ENCODE data around the gene BLCAP. TPM values are rescaled to one million over a fixed set of nuclear protein-coding genes. Genes with fewer than 3 reads are reported as not detected.

Gene BLCAP
- total RNA-seq, 1 donor = 35.9 TPM

DNA sequence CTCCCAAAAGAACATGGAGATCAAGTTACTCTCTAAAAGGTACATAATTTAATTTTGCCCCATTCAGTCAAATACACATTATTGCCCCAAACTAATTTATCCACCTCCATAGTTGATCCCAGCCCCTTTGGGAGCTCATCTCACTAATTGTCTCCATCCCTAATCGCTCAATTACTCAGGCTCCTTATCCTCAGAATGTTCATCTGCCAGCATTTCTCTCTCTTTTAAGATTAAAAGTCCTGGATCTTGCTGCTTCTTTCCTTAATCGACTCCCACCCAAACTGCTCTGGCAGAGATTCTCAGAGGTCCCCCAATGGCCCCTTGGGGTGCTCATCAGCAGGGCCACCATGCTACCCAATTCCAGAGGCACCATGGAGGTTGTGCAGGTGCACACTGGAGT is 25.0 kb downstream of the BLCAP start:
- no peak overlapping the region for H3K4me3 ChIP-seq (ENCODE audit: low read depth, low read length)
- no peak for DNase-seq (ENCODE audit: low read depth)
- no peak for TF ChIP-seq CTCF (IDR thresholded peaks at IDR 0.05; ENCODE audit: insufficient read depth, low read length)

DNA sequence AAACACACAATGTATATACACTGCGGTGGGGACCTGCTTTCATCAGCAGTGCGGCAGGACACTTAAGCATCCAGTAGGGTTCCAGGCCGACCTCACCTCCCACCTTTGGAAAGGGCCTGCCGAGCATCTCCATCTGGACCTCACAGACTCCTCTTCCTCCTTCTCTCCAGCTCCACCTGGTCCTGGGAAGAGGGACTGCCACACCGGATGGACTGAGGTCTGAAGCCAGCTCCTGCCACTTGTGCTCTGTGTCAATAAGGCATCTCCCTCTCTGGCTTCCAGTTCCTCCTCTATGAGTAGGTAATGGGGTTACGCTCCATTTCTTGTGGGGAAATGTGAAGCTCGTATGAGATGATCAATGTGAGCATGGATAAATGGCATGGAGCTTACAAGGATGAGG is 25.7 kb downstream of the BLCAP start:
- TF ChIP-seq CTCF (IDR thresholded peaks at IDR 0.05; ENCODE audit: insufficient read depth, low read length) = no peak
- DNase-seq (ENCODE audit: low read depth) = no peak
- H3K4me3 ChIP-seq (ENCODE audit: low read depth, low read length) = no peak overlapping the region

DNA sequence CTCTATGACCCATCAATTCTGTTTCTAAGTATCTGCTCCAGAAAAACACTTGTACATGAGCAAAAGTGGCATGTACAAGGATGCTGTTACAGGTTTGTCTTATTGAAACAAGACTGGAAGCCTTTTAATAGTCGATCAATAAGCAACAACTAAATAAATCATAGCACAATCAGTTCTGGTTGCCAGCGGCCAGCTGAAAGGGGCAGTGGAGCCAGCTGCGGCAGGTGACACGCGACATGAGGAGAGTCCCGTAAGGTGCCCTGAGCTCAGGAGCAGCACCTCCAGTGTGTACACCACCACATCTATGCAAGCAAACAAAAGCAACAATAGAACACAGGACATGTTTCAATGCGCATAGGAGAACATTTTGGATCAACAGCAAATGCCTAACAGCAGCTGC is 27.4 kb downstream of the BLCAP start:
- H3K4me3 ChIP-seq (ENCODE audit: low read depth, low read length) = no peak overlapping the region
- no peak for TF ChIP-seq CTCF (IDR thresholded peaks at IDR 0.05; ENCODE audit: insufficient read depth, low read length)
- no peak for DNase-seq (ENCODE audit: low read depth)

DNA sequence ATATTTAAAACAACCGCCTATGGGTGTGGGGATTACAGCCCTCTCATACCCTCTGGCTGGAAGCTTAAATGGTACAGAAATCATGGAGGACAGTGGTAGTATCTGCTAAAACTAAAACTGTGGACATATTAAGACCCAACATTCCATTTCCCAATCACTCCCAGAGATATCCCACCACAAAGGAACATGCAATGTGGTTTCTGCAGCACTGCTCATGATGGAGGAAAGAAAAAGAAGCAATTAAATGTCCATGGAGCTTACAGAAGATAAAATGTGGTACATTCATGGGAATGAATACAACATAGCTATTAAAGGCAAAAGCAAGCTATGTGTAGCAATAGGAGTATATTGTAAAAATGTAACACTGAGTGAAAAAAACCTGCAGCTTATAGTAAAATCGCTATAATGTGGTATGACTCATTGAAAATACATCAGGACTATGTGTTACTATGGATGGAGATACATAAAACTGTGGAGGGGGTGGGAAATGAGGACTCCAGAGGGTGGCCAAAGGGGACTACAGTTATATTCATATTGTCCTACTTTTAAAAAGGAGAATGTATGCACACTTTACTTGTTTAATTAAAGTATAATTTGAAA is 29.5 kb downstream of the BLCAP start:
- no peak for TF ChIP-seq CTCF (IDR thresholded peaks at IDR 0.05; ENCODE audit: insufficient read depth, low read length)
- H3K4me3 ChIP-seq (ENCODE audit: low read depth, low read length) = no peak overlapping the region
- DNase-seq (ENCODE audit: low read depth) = no peak

DNA sequence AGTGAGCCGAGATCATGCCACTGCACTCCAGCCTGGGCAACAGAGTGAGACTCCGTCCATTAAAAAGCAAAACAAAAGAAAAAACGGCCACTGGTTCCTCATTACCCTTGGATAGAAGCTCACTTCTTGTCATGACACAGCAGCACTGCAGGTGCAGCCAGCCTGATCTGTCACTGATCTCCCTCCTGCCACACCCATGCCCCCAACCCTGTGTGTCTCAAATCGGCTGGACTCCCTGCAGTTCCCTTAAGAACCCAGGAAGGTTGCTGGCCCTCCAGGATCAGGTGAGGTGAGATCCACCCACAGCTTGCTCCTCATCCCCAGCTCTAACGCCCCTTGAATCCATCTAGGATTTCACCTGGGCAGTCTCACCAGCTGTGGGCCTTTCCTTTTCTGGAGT is 32.9 kb downstream of the BLCAP start:
- H3K4me3 ChIP-seq (ENCODE audit: low read depth, low read length) = no peak overlapping the region
- no peak for TF ChIP-seq CTCF (IDR thresholded peaks at IDR 0.05; ENCODE audit: insufficient read depth, low read length)
- no peak for DNase-seq (ENCODE audit: low read depth)

DNA sequence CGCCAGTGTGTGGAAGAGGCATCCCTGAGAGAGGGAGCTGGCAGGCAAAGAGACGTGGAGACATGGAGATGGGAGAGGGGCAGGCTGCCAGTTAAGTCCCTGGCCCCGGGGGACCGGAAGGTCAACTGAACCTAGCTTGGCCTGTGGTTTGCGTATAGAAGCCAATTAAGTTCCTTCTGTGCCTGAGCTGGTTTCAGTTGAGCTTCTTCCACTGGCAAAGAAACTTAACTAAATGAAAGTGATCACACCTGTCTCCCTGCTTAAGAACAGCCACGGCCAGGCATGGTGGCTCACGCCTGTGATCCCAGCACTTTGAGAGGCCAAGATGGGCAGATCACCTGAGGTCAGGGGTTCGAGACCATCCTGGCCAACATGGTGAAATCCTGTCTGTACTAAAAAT is 33.4 kb downstream of the BLCAP start:
- H3K4me3 ChIP-seq (ENCODE audit: low read depth, low read length) = no peak overlapping the region
- TF ChIP-seq CTCF (IDR thresholded peaks at IDR 0.05; ENCODE audit: insufficient read depth, low read length) = no peak
- DNase-seq (ENCODE audit: low read depth) = no peak

GRCh38 chr20:37492945-37493344 is 34.7 kb downstream of the BLCAP start:
- no peak for TF ChIP-seq CTCF (IDR thresholded peaks at IDR 0.05; ENCODE audit: insufficient read depth, low read length)
- no peak for DNase-seq (ENCODE audit: low read depth)

More at GRCh38 chr20:37492945-37493344, 34.7 kb downstream of the BLCAP start:
- no peak overlapping the region for H3K4me3 ChIP-seq (ENCODE audit: low read depth, low read length)
